GM18907 (cell line): ENCODE measurements around the gene TCEAL9.
"Not testable (repeated sequence)": the region's sequence is repeated elsewhere in the genome, so short reads cannot be mapped to it uniquely, and the experiment has no call there.

Experiments
- ATAC-seq: cut with Tn5 transposase; IDR thresholded peaks from one replicate; pipeline ENCODE4 v1.9.1; 2021; ENCODE audit warnings: mild to moderate bottlenecking, moderate library complexity; ENCODE audit not compliant: unreplicated experiment

The TCEAL9 gene

DNA sequence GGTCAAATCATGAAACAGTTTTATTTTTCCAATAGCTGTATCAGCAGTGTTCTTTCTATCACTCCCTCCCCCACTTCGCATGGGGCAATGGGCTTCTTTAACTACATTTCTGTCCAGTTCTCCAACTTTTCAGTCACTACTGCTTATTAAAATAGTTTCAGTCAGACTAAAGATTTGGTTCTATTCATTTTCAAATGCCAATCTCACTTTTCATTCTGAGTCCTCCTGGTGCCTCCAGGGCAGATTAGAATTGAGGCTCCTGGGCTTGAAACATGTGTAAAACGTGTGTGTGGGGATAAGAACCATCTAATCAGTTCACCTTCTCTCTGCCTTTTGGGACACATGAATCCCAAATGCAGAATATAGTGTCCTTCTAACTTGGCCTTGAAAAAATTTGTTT lies 16.6 kb downstream of the TCEAL9 start:
- no peak for ATAC-seq

DNA sequence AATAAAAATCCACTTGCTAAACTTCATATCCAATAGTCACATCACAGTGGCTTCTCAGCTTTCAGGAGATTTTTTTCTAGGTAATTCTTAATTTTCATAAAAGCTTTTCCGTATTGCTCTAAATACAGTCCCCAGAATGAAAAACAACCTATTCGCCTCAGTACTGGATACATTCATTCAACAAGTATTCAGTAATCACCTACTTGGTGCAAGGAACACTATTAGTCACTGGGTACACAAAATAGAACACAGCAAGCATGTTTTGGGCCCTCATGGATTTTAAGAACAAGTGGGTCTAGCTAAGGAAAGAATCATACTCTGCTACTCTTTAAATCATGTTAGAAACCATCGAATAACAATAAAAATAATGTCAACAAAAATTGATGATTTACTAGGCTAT lies 17.3 kb downstream of the TCEAL9 start:
- ATAC-seq: no peak

GRCh38 chrX:103376118-103376978 lies 20.0 kb downstream of the TCEAL9 start, which contains the start of gene BEX3:
Gene BEX3, plus strand, starts transcription at chrX:103376538. Its CDS starts 984 bp downstream, at chrX:103377522.
- peak; percentile 76 for ATAC-seq

GRCh38 chrX:103376979-103377324 lies 20.6 kb downstream of the TCEAL9 start:
- ATAC-seq: peak; percentile 30

DNA sequence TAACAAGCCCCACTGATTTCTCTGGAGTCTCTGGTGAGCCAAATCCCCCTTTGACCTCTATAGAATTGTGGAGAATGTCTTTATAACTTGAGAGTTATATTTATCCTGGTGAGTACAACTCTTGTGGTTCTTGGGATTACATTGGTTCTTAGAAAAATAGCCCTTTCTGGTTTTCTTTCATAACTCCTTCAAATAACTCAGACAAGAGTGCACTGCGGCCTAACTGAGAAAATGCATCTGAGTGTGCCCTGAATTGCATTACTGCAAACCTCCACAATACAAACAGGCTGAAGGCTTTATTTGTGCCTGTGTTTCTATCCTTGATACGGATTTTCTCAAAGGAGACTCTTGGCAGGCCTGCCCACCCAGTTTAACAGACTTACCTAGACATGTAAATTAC lies 22.7 kb downstream of the TCEAL9 start:
- no peak for ATAC-seq

- ATAC-seq: no peak
Measured at GRCh38 chrX:103382877-103383276, 26.6 kb downstream of the TCEAL9 start.

- ATAC-seq: no peak
Measured at GRCh38 chrX:103384672-103385071, 28.4 kb downstream of the TCEAL9 start.

- not testable (repeated sequence) for ATAC-seq
Measured at GRCh38 chrX:103385283-103385830, 29.1 kb downstream of the TCEAL9 start.

DNA sequence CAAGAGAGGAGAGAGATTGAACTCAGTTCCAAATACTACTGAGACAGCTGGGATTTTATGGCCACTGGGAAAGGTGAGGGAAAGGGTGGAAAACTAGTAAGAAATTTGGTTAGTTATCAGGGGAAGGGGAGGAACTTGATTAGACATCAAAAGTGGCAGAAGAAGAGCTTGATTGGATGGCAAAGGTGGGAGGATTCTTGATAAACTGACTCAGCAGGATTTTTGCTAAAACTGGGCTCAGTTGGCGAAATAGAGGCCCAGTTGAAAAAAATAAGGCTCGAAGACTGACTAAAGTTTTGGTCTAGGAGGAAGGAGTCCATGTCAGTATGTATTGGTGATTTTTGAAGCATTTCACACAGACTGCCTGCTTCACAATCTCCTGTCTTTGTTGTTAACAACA lies 30.0 kb downstream of the TCEAL9 start:
- no peak for ATAC-seq

- no peak for ATAC-seq
Measured at GRCh38 chrX:103393487-103393886, 37.2 kb downstream of the TCEAL9 start.

- no peak for ATAC-seq
Measured at GRCh38 chrX:103396186-103396585, 39.9 kb downstream of the TCEAL9 start.

DNA sequence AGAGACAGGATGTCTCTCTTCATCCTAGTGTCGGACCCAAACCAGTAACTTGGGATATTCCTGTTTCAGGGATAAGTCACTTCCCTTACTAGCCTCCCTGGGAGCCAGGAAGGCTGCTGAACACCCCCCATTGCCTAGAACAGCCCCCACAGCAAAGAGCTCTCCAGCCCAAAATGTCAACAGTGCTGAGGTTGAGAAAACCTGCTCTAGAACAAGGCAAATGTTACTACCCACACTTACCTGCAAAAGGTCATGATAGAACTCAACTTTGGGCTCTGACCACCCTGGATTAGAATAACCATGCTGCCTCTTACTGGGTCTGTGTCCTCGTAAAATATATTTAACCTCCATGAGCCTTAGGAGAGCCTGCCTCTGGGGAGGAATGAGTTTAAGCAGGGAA lies 40.4 kb downstream of the TCEAL9 start:
- ATAC-seq: no peak

GRCh38 chrX:103397707-103398106 lies 41.4 kb downstream of the TCEAL9 start:
- ATAC-seq: no peak

- no peak for ATAC-seq
Measured at GRCh38 chrX:103398421-103398864, 42.1 kb downstream of the TCEAL9 start.

- no peak for ATAC-seq
Measured at GRCh38 chrX:103399744-103400143, 43.4 kb downstream of the TCEAL9 start.

- no peak for ATAC-seq
Measured at GRCh38 chrX:103400931-103401330, 44.6 kb downstream of the TCEAL9 start.

- peak; percentile 96 for ATAC-seq
Measured at GRCh38 chrX:103404231-103405008, 48.1 kb downstream of the TCEAL9 start.

DNA sequence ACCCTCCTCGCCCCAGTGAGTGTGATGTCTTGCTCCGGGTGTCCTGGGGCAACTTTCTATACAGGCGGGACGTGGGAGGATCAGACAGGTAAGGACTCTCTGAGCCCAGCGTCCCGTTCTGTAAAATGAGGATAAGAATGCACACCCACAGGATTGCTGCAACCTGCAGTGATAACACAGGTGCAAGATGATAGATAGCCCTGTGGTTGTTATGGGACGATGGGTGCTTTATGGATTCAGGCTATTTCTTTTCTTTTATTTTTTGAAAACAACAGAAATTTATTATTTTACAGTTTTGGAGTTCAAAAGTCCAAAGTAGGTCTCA lies 48.7 kb downstream of the TCEAL9 start:
- no peak for ATAC-seq

- ATAC-seq: no peak
Measured at GRCh38 chrX:103406256-103406655, 50.0 kb downstream of the TCEAL9 start.

GRCh38 chrX:103407776-103408175 lies 51.5 kb downstream of the TCEAL9 start:
- ATAC-seq: no peak
